ENCODE measurements around the gene FGFR3. TPM values are rescaled to one million over a fixed set of nuclear protein-coding genes. Genes with fewer than 3 reads are reported as not detected.

The FGFR3 gene
- polyA plus RNA-seq, 1 of the 3 experiments (the other 2 are of a cell fraction): 1.1 TPM

GRCh38 chr4:1855333-1856070 lies 62.4 kb downstream of the FGFR3 start:
- no peaks in the 10 kb centered on the region for H3K9me3 ChIP-seq
- peak overlapping the region; percentile 100 for H3K4me2 ChIP-seq
- H3K4me3 ChIP-seq (ENCODE audit: low read depth in 2 of 2, low read length in 1 of 2): peak overlapping the region; percentile 76 to 81
- H3K27me3 ChIP-seq (ENCODE audit: insufficient read depth): no peaks in the 10 kb centered on the region
- POLR2A ChIA-PET: interaction anchor here (2.2 kb wide), 1 partner anchor 15 kb away, joined by 11 read pairs; the partner anchor contains the start of gene NSD2
- peaks cover 2 to 4% of the 10 kb centered on the region in 2 experiments for H3K36me3 ChIP-seq (replicated peaks in 1 of 2; ENCODE audit: control insufficient read depth in 1 of 2, insufficient read depth in 2 of 2, low read length in 1 of 2)
- H3K79me2 ChIP-seq (ENCODE audit: insufficient read depth): peaks cover 74% of the 10 kb centered on the region
- H2AFZ ChIP-seq (ENCODE audit: low read depth): peak overlapping the region; percentile 56; the same call in 1 of the 2 replicates
- WGBS (ENCODE audit: low lambda C conversion rate): 2% methylated on average over 11 of the region's 92 CpGs
- H3K27ac ChIP-seq (ENCODE audit: low read depth in 2 of 2, low read length in 1 of 2): peak overlapping the region; percentile 55 to 63
- peak; percentile 62 for DNase-seq
- peaks cover 32% of the 10 kb centered on the region; the same call in 1 of the 2 replicates for H4K20me1 ChIP-seq (ENCODE audit: insufficient read depth)
- H3K4me1 ChIP-seq (ENCODE audit: control insufficient read depth in 1 of 2, insufficient read depth in 2 of 2, low read depth in 1 of 2, low read length in 1 of 2): peaks cover 0 to 13% of the 10 kb centered on the region in 2 experiments; a peak in 1 of 4 replicates
- peak overlapping the region; percentile 89 for H3K9ac ChIP-seq
- no peak for TF ChIP-seq ELF1 (IDR thresholded peaks at IDR 0.05)
- TF ChIP-seq CTCF (IDR thresholded peaks at IDR 0.05): no peak
- TF ChIP-seq TEAD4 (IDR thresholded peaks at IDR 0.05; ENCODE audit: borderline replicate concordance, insufficient read depth): no peak
- TF ChIP-seq ZBTB33 (IDR thresholded peaks at IDR 0.05; ENCODE audit: borderline replicate concordance, low read depth): no peak
- no peak for TF ChIP-seq RCOR1 (IDR thresholded peaks at IDR 0.05; ENCODE audit: low read length)
- TF ChIP-seq NFIC (IDR thresholded peaks at IDR 0.05; ENCODE audit: borderline replicate concordance): no peak
- TF ChIP-seq TCF12 (IDR thresholded peaks at IDR 0.05): no peak
- TF ChIP-seq GATA2 (CRISPR knock-in tag; IDR thresholded peaks at IDR 0.05): no peak
- no peak for TF ChIP-seq JUND (IDR thresholded peaks at IDR 0.05)
- TF ChIP-seq TAF1 (IDR thresholded peaks at IDR 0.05; ENCODE audit: borderline replicate concordance, low read depth, low read length): no peak
- TF ChIP-seq SIN3A (IDR thresholded peaks at IDR 0.05; ENCODE audit: borderline replicate concordance, low read depth, low read length): no peak; the same call in 1 of the 2 replicates
- no peak for TF ChIP-seq FOXJ3 (CRISPR knock-in tag; IDR thresholded peaks at IDR 0.05)
- TF ChIP-seq CHD2 (IDR thresholded peaks at IDR 0.05; ENCODE audit: low read length, partially characterized antibody): no peak
- no peak for TF ChIP-seq POLR2AphosphoS5 (IDR thresholded peaks at IDR 0.05; ENCODE audit: low read depth, low read length)
- TF ChIP-seq EP300 (IDR thresholded peaks at IDR 0.05; ENCODE audit: borderline replicate concordance in 1 of 2, low read depth in 1 of 2, low read length in 1 of 2): no peak
- TF ChIP-seq MAX (IDR thresholded peaks at IDR 0.05; ENCODE audit: low read depth): no peak
- no peak for TF ChIP-seq SMC3 (IDR thresholded peaks at IDR 0.05; ENCODE audit: low read depth, low read length)
- TF ChIP-seq USF1 (IDR thresholded peaks at IDR 0.05; ENCODE audit: borderline replicate concordance, low read depth): no peak
- H3K9me2 ChIP-seq: no peaks in the 10 kb centered on the region
- peaks cover 7% of the 10 kb centered on the region for H3F3A ChIP-seq (replicated peaks; ENCODE audit: insufficient read depth)
- CTCF ChIA-PET: interaction anchor here (0.8 to 5.0 kb wide), 5 partner anchors 13 to 74 kb away, joined by 3 to 25 read pairs (median 4); no protein-coding TSS in a partner anchor

Data from SK-N-SH (cell line).